Peyer's patch (tissue), 4 donors: ENCODE results near the gene TCAIM. TPM values are rescaled to one million over a fixed set of nuclear protein-coding genes. Genes with fewer than 3 reads are reported as not detected.

Experiments used
- DNase-seq, 3 donors: peaks; one replicate each; pipeline ENCODE4 v3.0.0-alpha.2; 2017 to 2019
- H3K27ac ChIP-seq, 4 donors: fragments of 200-600 bp; sonication (generic); one replicate each; pipeline ENCODE4 v1.5.1; 2016 to 2019
- H3K27me3 ChIP-seq, 2 donors: fragments of 200-600 bp; sonication (generic); one replicate each; pipeline ENCODE4 v1.5.1; 2019
- H3K36me3 ChIP-seq, 3 donors: fragments of 200-600 bp; sonication (generic); one replicate each; pipeline ENCODE4 v1.5.1; 2016 to 2019
- H3K4me1 ChIP-seq, 4 donors: fragments of 200-600 bp; sonication (generic); one replicate each; pipeline ENCODE4 v1.5.1; 2016 to 2019
- H3K4me3 ChIP-seq, 4 donors: fragments of 200-600 bp; sonication (generic); 1 replicate in 3 of 4; 2 replicates in 1 of 4; pipeline ENCODE4 v1.5.1; 2016 to 2019; ENCODE audit warnings: mild to moderate bottlenecking in 1 of 4
- H3K9me3 ChIP-seq, 4 donors: fragments of 200-600 bp; sonication (generic); one replicate each; pipeline ENCODE4 v1.5.1; 2016 to 2019; ENCODE audit warnings: mild to moderate bottlenecking in 1 of 4
- POLR2A ChIP-seq, 2 donors: fragments of 450-650 bp; IDR thresholded peaks; one replicate each; pipeline ENCODE4 v1.5.1; 2017; ENCODE audit warnings: antibody characterized with exemption in 2 of 2, mild to moderate bottlenecking in 2 of 2, moderate library complexity in 2 of 2
- total RNA-seq, 4 donors: library from RNA; depleted of rRNA; stranded (reverse); fragments of >200 nt; gene quantifications; one replicate each; pipeline ENCODE4 v1.1.0, GENCODE V29; 2016
- TF ChIP-seq, protein P1 (sequence below), 6 experiments: fragments of 450-650 bp in 4 of 6; fragments of 200-600 bp in 2 of 6; sonication (generic) in 1 of 6; IDR thresholded peaks; one replicate each; pipeline ENCODE4 v1.5.1; 2017 to 2019; ENCODE audit warnings: antibody characterized with exemption in 6 of 6, mild to moderate bottlenecking in 3 of 6, moderate library complexity in 1 of 6

The TCAIM gene
- total RNA-seq, 4 donors from 2014 or later: 14.7 to 25.9 (median 17.8) TPM

DNA sequence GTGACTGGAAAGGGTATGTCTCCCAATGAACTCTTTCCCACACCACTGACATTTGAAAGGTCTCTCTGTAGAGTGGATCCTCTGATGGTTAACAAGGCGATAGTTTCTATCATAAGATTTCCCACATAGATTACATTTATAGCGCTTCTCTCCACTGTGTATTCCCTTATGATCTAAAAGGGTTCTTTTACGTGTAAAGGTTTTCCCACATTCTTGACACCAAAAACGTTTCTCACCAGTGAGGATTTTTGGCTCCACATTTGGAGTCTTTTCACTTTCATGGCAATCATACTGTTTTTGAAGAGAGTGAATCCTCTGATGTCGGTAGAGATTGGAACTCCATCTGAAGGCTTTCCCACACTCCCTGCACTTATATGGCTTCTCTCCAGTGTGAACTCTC is 108.4 kb downstream of the TCAIM start:
- peaks cover 0 to 66% (median 9%) of the 10 kb centered on the region in 3 donors for H3K36me3 ChIP-seq
- no peak overlapping the region for H3K27ac ChIP-seq
- no peaks in the 10 kb centered on the region for H3K9me3 ChIP-seq
- H3K4me3 ChIP-seq: no peak overlapping the region
- no peaks in the 10 kb centered on the region for H3K4me1 ChIP-seq
- no peaks in the 10 kb centered on the region for H3K27me3 ChIP-seq
- TF ChIP-seq, protein P1, sequence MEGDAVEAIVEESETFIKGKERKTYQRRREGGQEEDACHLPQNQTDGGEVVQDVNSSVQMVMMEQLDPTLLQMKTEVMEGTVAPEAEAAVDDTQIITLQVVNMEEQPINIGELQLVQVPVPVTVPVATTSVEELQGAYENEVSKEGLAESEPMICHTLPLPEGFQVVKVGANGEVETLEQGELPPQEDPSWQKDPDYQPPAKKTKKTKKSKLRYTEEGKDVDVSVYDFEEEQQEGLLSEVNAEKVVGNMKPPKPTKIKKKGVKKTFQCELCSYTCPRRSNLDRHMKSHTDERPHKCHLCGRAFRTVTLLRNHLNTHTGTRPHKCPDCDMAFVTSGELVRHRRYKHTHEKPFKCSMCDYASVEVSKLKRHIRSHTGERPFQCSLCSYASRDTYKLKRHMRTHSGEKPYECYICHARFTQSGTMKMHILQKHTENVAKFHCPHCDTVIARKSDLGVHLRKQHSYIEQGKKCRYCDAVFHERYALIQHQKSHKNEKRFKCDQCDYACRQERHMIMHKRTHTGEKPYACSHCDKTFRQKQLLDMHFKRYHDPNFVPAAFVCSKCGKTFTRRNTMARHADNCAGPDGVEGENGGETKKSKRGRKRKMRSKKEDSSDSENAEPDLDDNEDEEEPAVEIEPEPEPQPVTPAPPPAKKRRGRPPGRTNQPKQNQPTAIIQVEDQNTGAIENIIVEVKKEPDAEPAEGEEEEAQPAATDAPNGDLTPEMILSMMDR (IDR thresholded peaks at IDR 0.05): no peak
- no peak for TF ChIP-seq POLR2A (IDR thresholded peaks at IDR 0.05)
- DNase-seq: no peak

DNA sequence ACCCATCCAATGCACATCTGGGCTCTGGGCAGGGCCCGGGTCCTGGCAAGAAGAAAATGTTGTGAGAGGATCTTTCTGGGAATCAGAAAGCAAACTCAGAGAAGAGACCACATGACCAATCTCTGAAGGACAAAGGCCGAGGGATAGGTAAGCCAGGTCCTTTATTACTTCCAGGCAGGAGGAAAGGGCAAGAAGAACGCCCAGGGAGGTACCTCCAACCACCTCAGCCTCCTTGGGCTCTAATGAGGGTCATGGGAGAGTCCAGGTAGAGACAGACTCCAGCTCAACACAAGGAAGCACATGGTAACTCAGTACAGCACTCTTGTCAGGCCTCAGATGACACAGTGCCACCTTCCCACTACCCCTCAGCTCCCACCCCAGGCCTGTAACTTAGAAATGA is 112.9 kb downstream of the TCAIM start:
- DNase-seq: no peak
- TF ChIP-seq POLR2A (IDR thresholded peaks at IDR 0.05): no peak
- TF ChIP-seq, protein P1 (IDR thresholded peaks at IDR 0.05): no peak
- H3K36me3 ChIP-seq: peaks cover 0 to 88% (median 9%) of the 10 kb centered on the region in 3 donors
- no peaks in the 10 kb centered on the region for H3K4me1 ChIP-seq
- no peaks in the 10 kb centered on the region for H3K27me3 ChIP-seq
- no peak overlapping the region for H3K4me3 ChIP-seq
- no peak overlapping the region for H3K27ac ChIP-seq
- H3K9me3 ChIP-seq: no peaks in the 10 kb centered on the region

DNA sequence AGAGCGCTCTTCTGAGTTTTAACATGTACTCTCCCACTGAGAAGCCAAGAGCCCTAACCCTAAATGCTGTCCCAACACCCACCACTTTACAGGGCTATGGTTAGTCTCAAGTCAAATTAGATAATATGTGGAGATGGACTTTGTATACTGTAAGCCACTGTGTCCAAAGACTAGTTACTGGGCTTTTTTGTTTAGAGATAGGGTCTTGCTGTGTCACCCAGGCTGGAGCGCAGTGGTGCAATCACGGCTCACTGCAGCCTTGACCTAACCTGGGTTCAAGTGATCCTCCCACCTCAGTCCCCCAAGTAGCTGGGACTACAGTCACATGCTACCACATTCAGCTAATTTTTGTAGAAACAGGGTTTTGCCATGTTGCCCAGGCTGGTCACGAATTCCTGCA is 115.7 kb downstream of the TCAIM start:
- Histone ChIP-seq H3K27me3 (no peaks in the 10 kb centered on the region), H3K4me3 (no peak overlapping the region), H3K36me3 (peaks cover 0 to 78% (median 0%) of the 10 kb centered on the region in 3 donors), H3K27ac (no peak overlapping the region), H3K9me3 (no peaks in the 10 kb centered on the region), H3K4me1 (no peaks in the 10 kb centered on the region)
- no peak for DNase-seq
- TF ChIP-seq, protein P1 (IDR thresholded peaks at IDR 0.05): no peak
- TF ChIP-seq POLR2A (IDR thresholded peaks at IDR 0.05): no peak

DNA sequence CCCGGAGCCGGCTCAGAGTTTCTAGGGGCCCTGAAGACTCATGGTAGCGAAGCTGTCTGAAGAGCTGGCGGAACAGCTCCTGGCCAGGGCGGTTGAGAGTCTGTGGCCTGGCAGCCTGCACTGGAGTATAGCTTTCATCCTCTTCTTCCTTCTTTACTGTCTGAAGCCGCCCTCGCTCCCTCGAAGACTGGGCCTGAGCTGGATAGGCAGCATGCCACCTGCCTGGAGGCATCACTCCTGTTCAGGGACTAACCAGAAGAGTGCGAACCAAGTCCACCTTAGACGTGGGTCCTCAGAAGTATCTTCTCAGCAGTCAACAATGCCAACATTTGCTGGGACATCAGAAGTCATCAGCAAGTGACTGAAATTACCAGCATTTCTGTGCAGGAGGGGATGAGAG is 116.8 kb downstream of the TCAIM start:
- TF ChIP-seq, protein P1 (IDR thresholded peaks at IDR 0.05): no peak
- no peak for TF ChIP-seq POLR2A (IDR thresholded peaks at IDR 0.05)
- no peak for DNase-seq
- H3K36me3 ChIP-seq: peaks cover 0 to 68% (median 0%) of the 10 kb centered on the region in 3 donors

More for the DNA sequence above, 116.8 kb downstream of the TCAIM start:
- H3K4me1 ChIP-seq: no peaks in the 10 kb centered on the region
- no peak overlapping the region for H3K4me3 ChIP-seq
- H3K9me3 ChIP-seq: no peaks in the 10 kb centered on the region
- H3K27ac ChIP-seq: no peak overlapping the region
- H3K27me3 ChIP-seq: no peaks in the 10 kb centered on the region

Other genes starting within 250 kb of the TCAIM start
- not detected for gene TOPAZ1, start 96.9 kb upstream of the TCAIM start, total RNA-seq
- 10 to 100 TPM in 2 of 4 donors, 1 to 10 TPM in 2; 5.4 to 17.3 (median 10.5) TPM for gene ZNF445, start 138.9 kb downstream of the TCAIM start, total RNA-seq
- 1 to 10 TPM; 3.2 to 5.8 (median 4.1) TPM for gene ZKSCAN7, start 216.4 kb downstream of the TCAIM start, total RNA-seq
- gene ZNF660, start 246.2 kb downstream of the TCAIM start, total RNA-seq: 1 to 10 TPM in 2 of 4 donors, under 1 TPM in 2; 0.54 to 1.2 (median 0.98) TPM